A549 treated with AZD2906 at 1 μM for 4 hours (cell line): ENCODE results near the gene AMY1A. TPM values are rescaled to one million over a fixed set of nuclear protein-coding genes. Genes with fewer than 3 reads are reported as not detected.

ENCODE experiments used
- total RNA-seq: library from RNA; stranded (reverse); fragments of 200-300 nt; extraction: Qiagen RNA extraction; gene quantifications from 5 replicates; pipeline ENCODE4 v1.2.3, GENCODE V29; 2022

Gene AMY1A
- not detected in 5 replicates for total RNA-seq

GRCh38 chr1:103655460-103655859 is at the start of gene AMY1A:
Gene AMY1A (plus strand): TSS chr1:103655760. CDS start chr1:103656331, 571 bp downstream.

GRCh38 chr1:103616994-103617477 is 38.5 kb upstream of the AMY1A start, which contains the start of gene AMY2A:
Gene AMY2A (plus strand): TSS chr1:103617427. CDS start chr1:103617441, 14 bp downstream.

GRCh38 chr1:103696110-103696509 is 40.5 kb downstream of the AMY1A start, which contains the start of gene AMY1B:
Gene AMY1B (minus strand): TSS chr1:103696210. CDS start chr1:103695639, 571 bp downstream.

Other genes starting within 250 kb of the AMY1A start
- 4.9 to 7.1 TPM (median 5.5 TPM) in 5 replicates for gene RNPC3, start 130.1 kb upstream of the AMY1A start, total RNA-seq
- 0.39 to 0.64 TPM (median 0.47 TPM) in 5 replicates for gene AMY2B, start 84.2 kb upstream of the AMY1A start, total RNA-seq
- not detected in 5 replicates for gene AMY2A, start 38.3 kb upstream of the AMY1A start, total RNA-seq
- not detected in 5 replicates for gene AMY1B, start 40.5 kb downstream of the AMY1A start, total RNA-seq
- gene AMY1C, start 94.1 kb downstream of the AMY1A start, total RNA-seq = not detected in 5 replicates